DMS114 treated with DMSO at 0.1 percent for 48 hours (cell line): ENCODE results near the gene STPG4.

ENCODE experiments used
- DNase-seq: peaks from one replicate; lab custom pipeline; 2025; ENCODE audit not compliant: unreplicated experiment; lab: John Stamatoyannopoulos, UW

The STPG4 gene

GRCh38 chr2:47073217-47073616 lies 81.9 kb downstream of the STPG4 start:
- DNase-seq: no peak

GRCh38 chr2:47072728-47073191 lies 82.3 kb downstream of the STPG4 start:
- no peak for DNase-seq

DNA sequence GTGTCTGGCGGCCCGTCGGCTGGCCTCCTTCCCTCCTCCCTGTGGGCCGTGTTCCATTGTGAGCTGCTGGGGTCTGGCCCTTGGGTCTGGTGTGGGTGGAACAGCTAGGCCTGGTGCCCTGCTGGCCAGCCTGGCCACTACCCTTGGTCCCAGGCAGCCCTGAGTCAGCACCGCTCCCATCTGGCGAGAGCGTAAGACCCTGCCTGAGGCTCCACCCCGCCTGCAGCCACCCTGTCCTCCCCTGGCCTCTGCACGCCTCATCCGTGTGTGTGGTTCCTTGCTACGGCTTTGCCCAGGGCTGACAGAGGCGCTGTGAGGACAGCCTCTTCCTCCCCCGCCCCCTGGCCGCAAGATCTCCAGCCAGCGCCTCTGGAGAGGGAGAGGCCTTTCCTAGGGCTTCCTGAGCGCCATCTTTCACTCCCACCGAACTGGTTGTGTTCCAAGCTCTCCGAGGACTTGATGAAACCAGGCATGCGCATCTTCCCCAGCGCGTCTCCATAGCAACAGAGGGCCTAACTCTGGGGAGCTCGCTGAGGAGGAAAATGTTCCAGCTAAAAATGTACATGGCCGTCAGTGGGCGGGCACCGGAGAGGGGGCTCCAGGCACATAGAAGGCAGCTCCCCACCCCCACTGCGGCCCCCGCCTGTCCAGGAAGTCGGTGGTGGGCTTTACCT lies 83.0 kb downstream of the STPG4 start:
- DNase-seq: no peak

GRCh38 chr2:47070920-47071824 lies 83.9 kb downstream of the STPG4 start:
- DNase-seq: no peak

- no peak for DNase-seq
These were observed 84.8 kb downstream of the STPG4 start for GRCh38 chr2:47070155-47070919.

DNA sequence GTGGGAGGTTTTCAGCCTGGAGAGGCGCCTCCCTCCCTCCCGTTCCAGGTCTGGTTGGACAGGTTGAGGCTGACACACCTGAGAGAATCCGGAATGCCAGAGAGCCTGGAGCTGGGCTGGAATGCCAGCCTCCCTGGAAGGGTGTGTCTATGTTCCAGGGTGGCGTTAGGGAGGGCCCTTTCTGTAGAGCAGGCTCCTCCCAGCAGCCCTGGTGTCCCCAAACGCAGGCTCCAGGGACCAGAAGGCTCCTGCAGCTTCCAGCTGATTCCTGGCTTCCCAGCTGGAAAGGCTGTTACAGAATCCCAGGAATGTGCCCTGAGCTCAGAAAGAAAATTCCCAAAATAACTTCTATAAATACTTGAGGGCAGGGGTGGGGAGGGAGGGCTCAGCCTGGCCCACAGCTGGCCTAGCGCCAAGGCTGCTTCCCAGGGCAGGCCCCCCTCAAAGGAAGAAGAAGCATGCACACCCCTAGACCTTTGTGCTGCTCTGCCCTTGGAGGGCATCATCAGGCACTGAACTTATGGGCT lies 85.4 kb downstream of the STPG4 start:
- DNase-seq: no peak

- DNase-seq: no peak
These were observed 86.0 kb downstream of the STPG4 start for GRCh38 chr2:47068981-47069627.

- DNase-seq: no peak
These were observed 87.2 kb downstream of the STPG4 start for GRCh38 chr2:47067788-47068407.

GRCh38 chr2:47065771-47066380 lies 89.2 kb downstream of the STPG4 start:
- DNase-seq: no peak

DNA sequence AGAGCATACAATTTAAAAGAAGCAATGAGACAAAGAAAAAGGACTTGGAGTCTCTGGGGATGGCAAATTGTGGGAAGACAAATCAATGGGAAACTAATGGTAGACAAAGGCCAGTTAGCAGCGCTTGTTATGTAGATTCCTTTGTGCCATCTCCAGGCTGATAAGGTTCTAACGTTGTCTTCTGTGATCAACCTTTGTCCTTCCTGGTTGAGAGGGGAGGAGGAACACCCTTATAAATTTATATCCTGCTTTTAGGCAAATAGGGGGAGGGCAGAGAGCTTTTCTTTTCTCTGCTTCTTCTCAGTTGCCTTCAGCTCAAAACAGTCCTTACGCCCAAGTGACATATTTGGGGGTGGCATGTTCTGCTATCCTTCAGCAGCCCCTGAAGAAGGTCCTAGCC lies 89.8 kb downstream of the STPG4 start:
- no peak for DNase-seq

- DNase-seq: no peak
These were observed 91.0 kb downstream of the STPG4 start for GRCh38 chr2:47064106-47064505.

GRCh38 chr2:47063538-47063930 lies 91.6 kb downstream of the STPG4 start:
- DNase-seq: no peak

- DNase-seq: no peak
These were observed 92.2 kb downstream of the STPG4 start for GRCh38 chr2:47062681-47063537.

DNA sequence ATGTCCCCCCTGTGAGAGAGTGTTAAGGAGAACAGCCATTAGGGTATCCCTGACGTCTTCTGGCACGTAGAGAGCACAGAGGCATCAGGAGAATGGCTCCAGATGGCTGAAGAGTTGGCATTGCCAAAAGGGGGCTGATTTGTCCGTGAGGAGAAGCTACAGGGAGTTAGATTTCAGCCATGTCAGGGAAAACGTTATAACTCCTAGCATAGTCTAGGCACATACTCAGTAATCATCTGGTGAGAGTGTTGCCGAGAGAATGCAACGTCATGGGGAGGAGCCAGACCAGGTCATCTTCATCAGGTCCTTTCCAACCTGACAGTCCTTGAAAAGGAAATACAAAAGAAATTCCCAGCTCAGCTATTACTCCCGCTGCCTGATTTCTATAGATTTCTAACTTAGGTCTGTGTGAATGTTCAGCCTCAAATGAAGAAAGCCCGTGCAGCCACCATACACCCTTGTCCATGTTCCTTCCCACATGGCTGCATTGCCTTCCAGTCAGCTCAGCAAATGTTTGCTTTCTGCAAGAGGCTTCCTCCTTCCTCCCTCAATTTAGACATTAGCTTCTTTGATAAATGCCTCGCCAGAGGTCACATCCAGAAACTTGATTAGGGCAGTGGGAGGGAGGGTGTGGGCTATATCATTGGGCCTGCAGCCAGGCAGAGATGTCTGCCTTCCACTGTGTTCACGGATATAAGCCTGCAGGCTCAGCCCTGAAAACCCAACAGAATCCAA lies 93.0 kb downstream of the STPG4 start:
- DNase-seq: no peak

DNA sequence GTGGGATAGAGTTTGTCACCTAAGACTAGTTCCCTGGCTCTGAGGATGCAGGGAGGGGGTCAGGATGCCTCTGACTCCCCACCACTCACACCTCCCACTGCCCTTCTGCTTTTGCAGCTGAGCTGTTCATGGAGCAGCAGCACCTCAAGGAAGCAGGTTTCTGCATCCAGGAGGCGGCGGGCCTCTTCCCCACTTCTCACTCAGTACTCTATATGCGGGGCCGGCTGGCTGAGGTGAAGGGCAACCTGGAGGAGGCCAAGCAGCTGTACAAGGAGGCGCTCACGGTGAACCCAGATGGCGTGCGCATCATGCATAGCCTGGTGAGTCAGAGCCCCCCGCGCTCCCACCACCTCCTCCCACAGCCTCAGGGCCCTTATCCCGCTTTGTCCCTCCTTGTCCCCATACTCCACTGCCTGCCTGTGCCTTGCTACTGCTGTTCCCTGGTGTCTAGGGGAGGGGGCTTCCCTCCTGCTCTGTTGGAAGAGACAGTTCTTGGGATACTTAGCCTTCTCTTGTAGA lies 94.4 kb downstream of the STPG4 start:
- DNase-seq: no peak

DNA sequence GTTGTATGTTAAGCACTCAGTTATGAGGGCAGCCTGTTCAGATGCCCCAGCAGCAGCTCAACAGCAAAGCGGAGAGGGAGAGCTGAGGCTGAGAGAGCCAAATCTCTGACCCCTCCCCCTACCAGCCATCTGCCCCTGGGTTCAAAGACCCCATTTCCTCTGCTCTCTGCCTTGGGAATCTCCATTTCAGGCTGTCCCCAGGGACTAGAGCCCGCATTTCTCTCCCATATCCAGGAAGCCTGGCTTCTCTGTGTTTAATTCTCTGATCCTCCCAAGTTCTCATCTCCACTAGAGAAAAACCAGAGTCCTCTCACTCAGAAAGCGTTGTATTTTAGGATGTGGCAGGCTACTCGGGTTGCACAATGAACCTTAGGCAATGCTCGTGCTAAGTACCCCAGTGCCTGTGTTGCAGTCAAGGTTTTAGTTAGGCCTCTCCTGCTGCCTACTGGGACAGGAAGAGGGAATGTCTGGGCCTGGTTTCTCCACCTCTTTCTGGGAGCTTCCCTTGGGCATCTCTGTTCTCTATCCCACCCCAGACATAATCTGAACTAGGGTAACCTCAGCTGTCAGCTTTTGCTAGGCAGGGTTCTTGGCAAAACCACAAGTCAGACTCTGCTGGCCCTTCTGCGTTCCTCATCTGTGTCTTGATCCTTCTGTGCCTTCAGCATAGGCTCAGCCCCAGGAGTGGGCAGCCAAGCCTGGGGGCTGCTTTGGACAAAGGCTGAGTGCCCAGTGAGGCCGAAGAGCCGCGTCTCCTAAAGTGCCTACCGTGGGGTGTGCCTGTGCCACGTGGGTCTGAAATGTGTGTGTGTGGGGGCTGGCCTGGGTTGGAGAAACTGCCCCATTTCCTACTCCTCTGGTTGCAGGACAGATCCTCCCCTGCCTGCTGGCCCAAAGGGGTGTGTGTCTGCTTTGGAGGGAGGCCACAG lies 96.8 kb downstream of the STPG4 start:
- DNase-seq: no peak

DNA sequence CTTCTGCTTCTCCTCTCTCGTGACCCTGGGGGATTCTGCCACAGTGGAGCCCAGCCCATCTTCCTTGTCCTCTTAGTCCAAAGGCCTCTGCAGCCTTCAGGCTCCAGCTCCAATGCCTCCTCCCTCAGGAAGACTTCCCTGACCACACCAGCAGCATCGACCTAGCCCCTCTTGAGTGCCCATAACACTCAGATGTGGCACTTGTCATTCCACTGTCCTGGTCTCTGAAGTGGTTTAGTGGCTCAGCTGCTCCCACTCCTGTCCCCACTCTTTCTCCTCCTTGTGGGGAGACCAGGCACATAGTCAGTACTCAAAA lies 97.5 kb downstream of the STPG4 start:
- no peak for DNase-seq
